Neutrophil (primary cell): ENCODE data around the gene RBP3.

Source experiments
- H3K27ac ChIP-seq: fragments of 200-600 bp; sonication (generic); 2 replicates; pipeline ENCODE4 v1.5.1; 2016; ENCODE audit warnings: mild to moderate bottlenecking, moderate library complexity
- H3K27me3 ChIP-seq: fragments of 200-600 bp; sonication (generic); 2 replicates; pipeline ENCODE4 v1.6.0; 2016; ENCODE audit warnings: mild to moderate bottlenecking
- H3K36me3 ChIP-seq: fragments of 200-600 bp; sonication (generic); 2 replicates; pipeline ENCODE4 v1.5.1; 2017
- H3K4me1 ChIP-seq, 2 experiments: fragments of 200-600 bp in 1 of 2; sonication (generic) in 1 of 2; 1 replicate in 1 of 2; 2 replicates in 1 of 2; pipeline versions ENCODE4 v1.5.1 to v1.6.1; 2013 to 2016; ENCODE audit warnings: low read depth in 1 of 2, low read length in 1 of 2, mild to moderate bottlenecking in 1 of 2, moderate library complexity in 1 of 2; ENCODE audit not compliant: control insufficient read depth in 1 of 2, insufficient read depth in 1 of 2
- H3K4me3 ChIP-seq, 2 experiments: fragments of 200-600 bp in 1 of 2; sonication (generic) in 1 of 2; 1 replicate in 1 of 2; 2 replicates in 1 of 2; pipeline ENCODE4 v1.5.1; 2013 to 2016; ENCODE audit warnings: low read depth in 1 of 2, low read length in 1 of 2, mild to moderate bottlenecking in 1 of 2, moderate library complexity in 1 of 2
- H3K9me3 ChIP-seq: fragments of 200-600 bp; sonication (generic); 2 replicates; pipeline ENCODE4 v1.5.1; 2016
- CTCF ChIP-seq: fragments of 200-600 bp; sonication (generic); IDR thresholded peaks from 2 replicates; pipeline ENCODE4 v1.5.1; 2016; ENCODE audit warnings: antibody characterized with exemption

The RBP3 gene

DNA sequence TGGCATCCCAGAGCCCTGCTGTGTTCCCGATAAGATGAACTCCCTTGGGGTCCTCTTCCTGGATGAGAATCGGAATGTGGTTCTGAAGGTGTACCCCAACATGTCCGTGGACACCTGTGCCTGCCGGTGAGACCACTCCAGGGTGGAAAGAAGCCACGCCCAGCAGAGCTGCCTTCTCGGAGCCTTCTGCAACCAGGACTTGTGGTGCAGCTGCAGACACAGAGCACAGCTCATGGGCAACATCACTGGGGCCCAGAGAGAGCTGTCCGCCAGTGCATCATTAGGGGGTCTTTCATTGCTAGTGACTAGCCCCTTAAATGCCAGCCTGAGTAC, 35.5 kb upstream of the RBP3 start:
- no peak overlapping the region for H3K27ac ChIP-seq
- H3K36me3 ChIP-seq: no peaks in the 10 kb centered on the region
- H3K27me3 ChIP-seq: peaks cover 13% of the 10 kb centered on the region
- H3K9me3 ChIP-seq: no peaks in the 10 kb centered on the region
- TF ChIP-seq CTCF: no peak
- no peaks in the 10 kb centered on the region for H3K4me1 ChIP-seq
- no peak overlapping the region for H3K4me3 ChIP-seq

DNA sequence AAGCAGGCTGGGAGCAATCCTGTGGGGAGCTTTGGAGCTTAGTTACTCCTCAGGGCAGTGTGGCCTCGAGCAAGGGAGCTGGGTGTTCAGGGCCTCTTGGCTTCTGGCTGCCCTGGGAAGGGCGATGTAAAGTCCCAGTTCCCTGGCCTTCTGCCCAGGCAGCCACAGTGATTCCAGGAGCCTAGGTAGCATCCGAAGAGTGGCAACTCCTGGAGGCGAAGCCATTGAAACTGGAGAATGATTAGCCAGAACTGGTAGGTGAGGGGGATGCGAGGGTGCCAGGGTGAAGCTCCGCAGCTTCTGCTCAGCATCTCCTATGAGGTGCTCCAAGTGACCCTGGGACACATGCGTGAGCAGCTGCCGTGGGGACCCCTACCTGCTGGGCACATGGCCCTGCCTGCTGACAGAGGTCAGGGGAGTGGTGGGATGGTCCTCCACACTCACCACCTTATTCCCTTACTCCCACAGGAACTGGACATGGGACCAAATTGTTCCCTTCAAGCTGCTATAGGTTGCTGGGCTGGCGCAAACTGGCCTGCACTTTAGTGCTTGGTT, 33.7 kb upstream of the RBP3 start:
- H3K4me1 ChIP-seq: no peaks in the 10 kb centered on the region
- no peaks in the 10 kb centered on the region for H3K36me3 ChIP-seq
- H3K9me3 ChIP-seq: no peaks in the 10 kb centered on the region
- H3K27me3 ChIP-seq: peaks cover 7% of the 10 kb centered on the region
- TF ChIP-seq CTCF: no peak
- no peak overlapping the region for H3K27ac ChIP-seq
- H3K4me3 ChIP-seq: no peak overlapping the region

DNA sequence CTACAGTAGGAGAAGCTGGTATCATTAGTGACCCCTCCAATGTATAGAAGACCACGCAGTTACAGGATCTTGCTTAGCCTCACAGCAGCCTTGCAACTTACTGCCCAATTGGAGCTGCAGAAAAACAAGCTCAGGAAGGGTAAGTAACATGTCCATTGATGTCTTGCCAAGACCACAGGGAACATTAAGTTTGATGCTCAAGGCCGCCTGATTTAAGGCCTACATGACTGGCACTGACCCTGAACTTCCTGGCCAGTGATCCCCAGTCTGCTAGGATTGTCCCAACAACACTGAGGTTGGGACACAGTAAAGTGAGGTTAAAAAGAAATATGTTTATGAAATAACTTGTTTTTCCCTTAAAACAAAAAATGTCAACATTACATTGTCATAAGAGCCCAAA, 32.7 kb upstream of the RBP3 start:
- Histone ChIP-seq H3K36me3 (no peaks in the 10 kb centered on the region), H3K4me1 (no peaks in the 10 kb centered on the region), H3K27ac (no peak overlapping the region), H3K27me3 (peaks cover 7% of the 10 kb centered on the region), H3K9me3 (no peaks in the 10 kb centered on the region), H3K4me3 (no peak overlapping the region)
- TF ChIP-seq CTCF: no peak

DNA sequence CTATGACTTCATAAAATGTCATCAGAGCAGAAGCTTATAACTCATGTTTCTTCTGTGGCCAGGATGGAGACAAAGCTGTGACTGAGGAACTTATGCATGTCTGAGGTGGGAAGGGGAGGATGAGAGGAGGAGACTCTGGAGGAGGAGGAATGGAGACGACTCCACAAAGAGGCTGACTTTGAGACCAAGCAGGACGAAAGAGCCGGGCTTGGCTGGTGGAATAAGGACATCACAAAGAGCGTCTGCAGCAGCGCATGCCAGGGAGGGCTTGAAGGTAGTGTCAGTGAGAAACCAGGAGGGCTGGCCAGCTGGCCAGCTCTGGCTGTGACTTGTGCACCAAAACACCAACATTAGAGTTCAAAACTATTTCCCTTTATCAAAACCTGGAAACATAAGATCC, 32.0 kb upstream of the RBP3 start:
- H3K27me3 ChIP-seq: peaks cover 8% of the 10 kb centered on the region
- H3K36me3 ChIP-seq: no peaks in the 10 kb centered on the region
- no peak for TF ChIP-seq CTCF
- no peaks in the 10 kb centered on the region for H3K9me3 ChIP-seq
- H3K4me1 ChIP-seq: no peaks in the 10 kb centered on the region
- H3K27ac ChIP-seq: no peak overlapping the region
- H3K4me3 ChIP-seq: no peak overlapping the region

DNA sequence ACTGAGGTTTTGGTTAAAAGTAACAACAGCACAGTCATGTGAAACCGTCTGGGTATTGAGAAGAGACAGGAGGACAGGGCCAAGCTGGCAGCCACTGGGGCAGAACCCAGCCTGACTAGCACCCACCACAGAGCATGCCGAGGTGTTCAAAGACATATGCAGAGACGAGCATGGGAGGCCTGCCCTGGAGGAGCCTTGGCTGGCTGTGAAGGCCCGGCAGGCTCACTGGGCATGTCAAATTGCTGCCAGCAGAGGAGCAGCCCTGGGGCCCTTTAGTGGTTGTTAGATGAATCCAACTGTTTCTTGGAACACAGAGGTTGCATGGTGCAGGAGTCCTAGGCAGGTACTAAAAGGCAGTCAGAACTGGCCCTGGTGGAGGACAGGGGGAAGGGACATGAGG, 30.9 kb upstream of the RBP3 start:
- H3K27ac ChIP-seq: no peak overlapping the region
- peaks cover 4% of the 10 kb centered on the region for H3K27me3 ChIP-seq
- no peaks in the 10 kb centered on the region for H3K36me3 ChIP-seq
- H3K4me1 ChIP-seq: no peaks in the 10 kb centered on the region
- H3K4me3 ChIP-seq: no peak overlapping the region
- no peaks in the 10 kb centered on the region for H3K9me3 ChIP-seq
- no peak for TF ChIP-seq CTCF

- Histone ChIP-seq H3K9me3 (no peaks in the 10 kb centered on the region), H3K27me3 (peaks cover 4% of the 10 kb centered on the region), H3K36me3 (no peaks in the 10 kb centered on the region), H3K4me3 (no peak overlapping the region), H3K27ac (no peak overlapping the region), H3K4me1 (no peaks in the 10 kb centered on the region)
- no peak for TF ChIP-seq CTCF
Measured at GRCh38 chr10:47318706-47319105, 29.5 kb upstream of the RBP3 start.
